Raji (cell line): ENCODE measurements around the gene RSPH9.
A peak's percentile ranks its signal among the peaks of the same experiment; 100 is the strongest.

Source experiments
- POLR2A ChIP-seq: IDR thresholded peaks from 2 replicates; pipeline ENCODE4 v1.6.1; 2011; ENCODE audit warnings: low read depth, low read length, control low read depth; ENCODE audit not compliant: insufficient read depth

The RSPH9 gene

DNA sequence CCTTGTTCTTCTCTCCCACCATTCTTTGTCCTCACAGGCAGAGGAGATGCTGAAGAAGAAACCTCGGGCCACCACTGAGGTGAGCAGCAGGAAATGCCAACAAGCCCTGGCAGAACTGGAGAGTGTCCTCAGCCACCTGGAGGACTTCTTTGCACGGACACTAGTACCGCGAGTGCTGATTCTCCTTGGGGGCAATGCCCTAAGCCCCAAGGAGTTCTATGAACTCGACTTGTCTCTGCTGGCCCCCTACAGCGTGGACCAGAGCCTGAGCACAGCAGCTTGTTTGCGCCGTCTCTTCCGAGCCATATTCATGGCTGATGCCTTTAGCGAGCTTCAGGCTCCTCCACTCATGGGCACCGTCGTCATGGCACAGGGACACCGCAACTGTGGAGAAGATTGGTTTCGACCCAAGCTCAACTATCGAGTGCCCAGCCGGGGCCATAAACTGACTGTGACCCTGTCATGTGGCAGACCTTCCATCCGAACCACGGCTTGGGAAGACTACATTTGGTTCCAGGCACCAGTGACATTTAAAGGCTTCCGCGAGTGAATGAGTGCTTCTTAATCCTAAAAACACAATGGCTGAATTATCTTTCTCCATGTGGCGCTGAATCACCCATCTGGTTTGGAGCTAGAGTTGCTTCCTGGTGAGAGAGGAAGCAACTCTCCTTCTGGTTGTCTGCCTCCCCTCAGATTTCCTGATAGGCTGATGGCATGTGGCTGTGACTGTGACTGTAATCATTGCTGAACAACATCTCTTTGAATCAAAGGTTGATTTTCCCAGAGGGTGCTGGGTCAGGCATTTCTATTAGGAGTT, 4.6 kb upstream of the RSPH9 start:
- no peak for TF ChIP-seq POLR2A

DNA sequence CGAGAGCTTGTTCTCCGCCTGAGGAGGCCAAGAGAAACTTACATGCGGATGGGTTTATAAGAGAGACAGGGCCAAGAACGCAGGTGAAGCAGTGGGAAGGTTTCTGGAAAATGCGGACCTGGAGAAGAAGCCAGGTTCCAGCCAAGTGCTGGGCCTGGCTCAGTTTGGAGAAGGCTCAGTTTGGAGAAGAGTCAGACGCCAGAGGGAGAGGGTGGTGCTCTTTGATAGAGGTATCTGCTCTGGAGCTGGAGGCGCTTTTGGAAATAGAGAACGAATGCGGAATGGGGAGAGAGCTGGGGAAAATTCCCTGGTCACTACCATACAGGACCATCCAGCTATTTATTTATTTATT, 753 bp downstream of the RSPH9 start:
- no peak for TF ChIP-seq POLR2A

DNA sequence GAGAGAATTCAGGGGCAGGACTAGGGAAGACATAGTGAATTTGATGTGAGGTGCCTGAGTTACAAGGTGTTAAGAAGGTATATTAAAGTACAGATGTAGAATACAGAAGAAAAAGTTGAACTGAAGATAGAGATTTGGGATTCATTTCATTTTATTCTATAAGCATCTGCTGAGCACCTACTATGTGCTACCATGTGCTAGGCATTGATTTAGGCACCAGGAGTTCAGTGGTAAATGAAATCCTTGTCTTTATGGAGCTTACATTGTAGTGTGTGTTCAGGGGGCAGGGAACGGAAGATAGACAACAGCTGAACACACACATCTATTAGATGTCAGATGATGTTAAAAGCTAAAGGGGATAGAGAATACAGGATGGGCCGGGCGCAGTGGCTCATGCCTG, 2.8 kb downstream of the RSPH9 start:
- no peak for TF ChIP-seq POLR2A

DNA sequence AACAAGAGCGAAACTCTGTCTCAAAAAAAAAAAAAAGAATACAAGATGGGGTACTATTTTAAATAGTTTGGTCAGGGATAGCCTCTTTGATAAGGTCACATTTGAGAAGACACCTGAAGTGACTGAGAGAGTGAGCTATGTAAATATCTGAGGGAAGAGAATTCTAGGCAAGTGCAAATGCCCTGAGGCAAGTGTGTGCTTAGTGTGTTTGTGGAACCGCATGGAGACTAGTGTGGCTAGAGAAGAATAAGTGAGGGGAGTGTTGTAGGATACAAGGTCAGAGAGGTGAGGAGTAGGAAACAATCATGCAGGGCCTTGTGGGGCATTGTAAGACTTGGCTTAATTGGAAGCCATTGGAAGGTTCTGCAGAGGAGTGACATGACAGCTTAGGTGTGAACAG, 3.4 kb downstream of the RSPH9 start:
- TF ChIP-seq POLR2A = no peak

DNA sequence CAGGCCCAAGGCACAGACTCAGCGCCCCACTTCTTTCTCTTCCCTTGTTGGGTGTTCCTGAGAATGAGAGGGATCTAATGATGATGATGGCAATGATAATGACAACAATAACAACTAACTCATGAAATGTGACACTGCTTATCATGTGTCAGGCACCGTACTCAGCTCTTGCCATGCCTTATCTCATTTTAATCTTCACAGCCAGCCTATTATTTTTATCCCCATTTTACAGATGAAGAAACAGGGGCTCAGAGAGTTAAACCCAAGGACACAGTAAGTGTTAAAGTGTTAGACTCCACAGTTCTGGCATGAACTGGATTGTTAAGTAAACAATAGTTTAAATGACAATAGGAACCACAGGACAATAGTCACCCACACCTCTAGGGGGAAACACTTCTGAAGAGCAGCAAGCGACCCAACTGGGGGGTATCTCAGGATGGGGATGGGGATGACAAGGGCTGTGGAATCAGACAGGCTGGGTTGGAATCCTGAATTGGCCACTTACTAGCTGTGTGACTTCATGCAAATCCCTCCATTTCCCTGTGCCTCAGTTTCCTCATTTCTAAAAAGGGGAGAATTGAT, 12.5 kb downstream of the RSPH9 start:
- no peak for TF ChIP-seq POLR2A

DNA sequence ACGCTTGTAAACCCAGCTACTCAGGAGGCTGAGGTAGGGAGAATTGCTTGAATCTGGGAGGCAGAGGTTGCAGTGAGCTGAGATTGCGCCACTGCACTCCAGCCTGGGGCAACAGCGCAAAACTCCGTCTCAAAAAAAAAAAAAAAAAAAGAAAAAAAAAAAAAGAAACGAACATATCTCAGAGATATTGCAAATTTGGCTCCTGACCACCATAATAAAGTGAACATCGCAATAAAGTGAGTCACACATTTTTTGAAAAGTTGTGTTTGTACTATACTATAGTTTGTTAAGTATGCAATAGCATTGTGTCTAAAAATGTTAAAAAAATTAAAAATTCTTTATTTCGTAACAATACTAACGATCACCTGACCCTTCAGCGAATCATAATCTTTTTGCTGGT, 13.3 kb downstream of the RSPH9 start:
- no peak for TF ChIP-seq POLR2A

DNA sequence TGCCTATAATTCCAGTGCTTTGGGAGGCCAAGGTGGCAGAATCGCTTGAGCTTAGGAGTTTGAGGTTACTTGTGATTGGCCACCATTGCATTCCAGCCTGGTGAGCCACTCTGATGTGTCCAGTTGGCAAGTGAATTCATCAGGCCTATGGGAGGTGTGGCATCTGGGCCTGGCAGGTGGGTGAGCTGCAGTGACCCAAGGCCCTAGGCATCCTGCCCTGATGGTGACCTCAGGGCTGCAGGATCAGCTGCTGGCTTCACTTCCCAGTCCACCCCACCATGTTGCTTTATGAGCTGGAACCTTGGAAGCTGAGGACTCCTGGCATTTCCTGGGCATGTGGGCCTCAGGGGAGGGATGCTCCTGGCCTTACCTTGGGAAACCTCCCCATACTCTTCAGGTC, 20.5 kb downstream of the RSPH9 start:
- no peak for TF ChIP-seq POLR2A

DNA sequence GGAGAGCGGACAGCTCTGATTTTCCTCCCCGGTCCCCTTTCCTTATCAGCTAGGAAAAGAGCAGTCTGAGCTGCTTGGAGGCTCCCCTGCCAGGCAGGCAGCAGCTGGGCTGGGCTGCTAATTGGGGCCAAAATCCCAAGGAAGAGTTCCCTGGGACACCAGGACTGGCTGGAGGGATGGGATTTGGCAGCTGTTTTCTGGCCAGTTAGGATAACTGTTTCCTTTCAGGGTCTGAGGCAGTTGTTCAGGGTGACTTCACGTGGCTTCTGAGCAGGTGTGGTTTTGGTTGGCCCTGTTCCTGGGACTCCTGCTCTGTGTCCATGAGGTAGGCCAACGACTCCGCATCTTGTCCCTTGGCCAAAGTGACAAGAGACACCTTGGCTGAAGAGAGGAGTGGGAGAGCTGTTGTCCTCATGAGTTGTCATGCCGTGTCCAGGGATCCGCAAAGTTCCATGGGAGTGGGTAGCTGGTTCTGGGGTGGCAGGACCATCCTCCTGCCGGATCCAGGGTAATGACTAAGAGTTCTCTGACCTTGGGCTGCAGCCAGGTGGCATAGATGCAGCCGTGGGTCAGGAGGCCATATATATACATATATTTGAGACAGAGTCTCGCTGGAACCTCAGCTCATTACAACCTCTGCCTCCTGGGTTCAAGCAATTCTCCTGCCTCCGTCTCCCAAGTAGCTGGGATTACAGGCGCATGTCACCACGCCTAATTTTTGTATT, 21.5 kb downstream of the RSPH9 start:
- no peak for TF ChIP-seq POLR2A

DNA sequence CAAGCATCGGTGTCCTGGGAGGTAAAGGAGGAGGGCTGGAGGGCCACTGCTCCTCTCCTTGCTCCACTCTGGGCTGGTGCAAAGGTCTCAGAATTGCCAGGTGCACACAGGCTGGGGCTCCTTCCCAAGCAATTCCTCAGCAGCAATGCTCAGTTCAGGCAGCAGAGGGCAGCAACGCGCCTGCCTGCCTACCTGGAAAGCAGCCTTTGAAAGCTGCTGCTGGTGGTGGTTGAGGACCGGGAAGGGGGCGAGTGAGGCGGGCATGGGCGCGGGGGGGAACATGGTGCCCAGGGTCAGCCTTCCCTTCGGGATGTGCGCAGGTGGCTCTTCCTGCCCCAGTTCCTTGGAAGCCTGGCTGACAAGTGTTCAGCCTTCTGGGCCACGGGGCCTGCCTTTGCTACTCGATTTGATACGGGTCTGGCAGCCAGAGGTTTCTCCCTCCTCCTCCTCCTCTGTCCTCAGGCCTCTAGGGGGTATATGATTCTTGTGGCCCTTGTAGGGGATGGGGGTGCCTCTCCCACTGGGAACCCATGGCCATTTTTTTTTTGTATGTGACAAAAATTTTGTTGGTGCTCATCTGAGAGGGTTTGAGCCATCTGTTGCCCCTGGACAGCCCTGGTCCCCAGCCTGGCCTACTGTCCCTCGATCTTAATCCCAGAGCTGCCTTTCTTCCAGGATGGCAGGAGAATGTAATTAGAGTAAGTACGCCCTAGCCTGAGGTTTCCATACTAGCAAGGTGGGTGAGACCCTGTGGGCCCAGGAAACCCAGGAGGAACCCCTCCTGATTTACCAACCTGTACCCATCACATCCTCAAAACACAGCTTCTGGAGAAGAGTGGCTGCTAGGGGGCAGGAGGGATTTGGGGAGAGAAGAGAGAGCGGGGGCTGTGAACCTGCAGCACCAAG, 22.7 kb downstream of the RSPH9 start:
- TF ChIP-seq POLR2A = no peak

DNA sequence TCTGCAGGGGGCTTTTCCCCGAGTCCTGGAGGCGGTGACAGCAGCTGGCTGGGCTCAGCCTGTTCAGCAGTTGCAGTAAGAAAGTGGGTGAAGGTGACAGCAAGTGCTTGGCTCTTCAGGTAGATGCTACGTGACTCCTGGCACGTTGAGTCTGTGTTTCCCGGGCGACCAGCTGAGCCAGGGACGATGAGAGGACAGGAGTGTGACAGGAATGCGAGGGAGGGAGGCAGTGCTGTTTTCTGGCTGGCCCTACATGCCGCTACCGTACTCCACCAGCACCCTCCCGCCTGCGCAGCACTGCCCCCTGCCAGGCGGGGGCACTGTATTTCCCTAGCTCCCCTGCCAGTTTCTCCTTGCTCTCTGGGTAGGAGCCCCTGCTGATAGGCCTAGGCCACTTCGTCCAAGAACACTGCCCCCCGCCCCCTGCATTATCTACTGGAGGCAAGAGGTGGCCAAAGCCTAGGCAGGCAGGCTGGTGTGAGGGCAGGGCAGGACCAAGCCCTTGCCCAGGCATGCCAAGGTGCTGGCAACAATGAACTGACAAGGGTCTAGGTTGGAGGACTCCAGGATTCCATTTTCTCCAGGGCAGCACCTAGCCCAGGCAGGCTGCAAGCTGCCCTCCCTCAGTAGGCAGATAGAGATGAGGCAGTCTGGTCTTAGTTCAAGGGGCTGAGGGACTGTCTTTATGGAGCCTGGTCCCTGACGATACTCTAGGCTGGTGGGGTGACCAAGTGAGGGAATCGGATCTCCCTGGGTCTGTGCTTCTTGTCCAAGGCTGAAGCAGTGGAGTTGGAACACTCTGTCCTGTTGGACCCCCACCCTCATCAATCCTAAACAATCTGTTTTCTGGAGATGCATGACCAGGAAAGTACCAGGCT, 23.6 kb downstream of the RSPH9 start:
- TF ChIP-seq POLR2A = peak; percentile 36; the same call in 1 of the 2 replicates

DNA sequence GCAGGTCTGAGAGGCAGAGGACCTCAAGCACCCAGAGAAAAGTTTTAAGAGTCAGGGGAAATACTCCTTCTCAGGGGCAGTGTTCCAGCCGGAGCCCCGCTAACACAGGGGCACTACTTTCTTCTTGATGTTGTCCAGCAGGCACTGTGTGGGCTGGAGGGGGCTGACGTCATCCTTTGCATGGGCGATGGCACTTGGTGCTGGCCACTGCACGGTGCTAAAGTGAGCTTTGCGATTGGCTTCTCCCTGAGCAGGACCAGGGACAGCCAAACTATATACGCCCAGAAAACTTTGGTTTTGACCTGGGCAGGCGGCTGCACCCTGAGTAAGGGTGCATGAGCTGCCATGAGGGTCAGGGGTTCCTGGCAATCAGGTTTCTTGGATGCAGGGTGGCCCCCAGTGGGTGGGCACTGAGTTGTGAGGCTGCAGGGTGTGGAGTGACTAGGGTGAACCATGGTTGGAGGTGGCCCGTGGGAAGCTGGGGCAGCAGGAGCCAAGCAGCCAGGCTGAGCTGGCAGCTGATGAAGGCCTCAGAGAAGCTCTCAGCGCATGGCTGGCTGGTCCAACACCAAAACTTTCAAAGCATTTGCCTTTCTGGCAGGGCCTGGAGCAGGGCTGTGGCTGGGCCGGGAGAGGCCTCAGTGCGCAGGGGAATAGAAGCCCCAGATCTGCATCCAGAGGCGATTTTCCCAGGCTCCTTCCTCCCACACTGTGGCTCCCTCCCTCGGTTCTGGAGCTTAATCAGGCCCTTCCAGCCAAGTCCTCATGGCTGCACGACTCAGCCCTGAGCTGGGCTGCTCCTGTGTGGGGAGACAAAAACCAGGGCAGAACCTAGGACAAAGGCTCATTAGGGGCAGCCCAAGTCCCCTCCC, 24.4 kb downstream of the RSPH9 start:
- no peak for TF ChIP-seq POLR2A

DNA sequence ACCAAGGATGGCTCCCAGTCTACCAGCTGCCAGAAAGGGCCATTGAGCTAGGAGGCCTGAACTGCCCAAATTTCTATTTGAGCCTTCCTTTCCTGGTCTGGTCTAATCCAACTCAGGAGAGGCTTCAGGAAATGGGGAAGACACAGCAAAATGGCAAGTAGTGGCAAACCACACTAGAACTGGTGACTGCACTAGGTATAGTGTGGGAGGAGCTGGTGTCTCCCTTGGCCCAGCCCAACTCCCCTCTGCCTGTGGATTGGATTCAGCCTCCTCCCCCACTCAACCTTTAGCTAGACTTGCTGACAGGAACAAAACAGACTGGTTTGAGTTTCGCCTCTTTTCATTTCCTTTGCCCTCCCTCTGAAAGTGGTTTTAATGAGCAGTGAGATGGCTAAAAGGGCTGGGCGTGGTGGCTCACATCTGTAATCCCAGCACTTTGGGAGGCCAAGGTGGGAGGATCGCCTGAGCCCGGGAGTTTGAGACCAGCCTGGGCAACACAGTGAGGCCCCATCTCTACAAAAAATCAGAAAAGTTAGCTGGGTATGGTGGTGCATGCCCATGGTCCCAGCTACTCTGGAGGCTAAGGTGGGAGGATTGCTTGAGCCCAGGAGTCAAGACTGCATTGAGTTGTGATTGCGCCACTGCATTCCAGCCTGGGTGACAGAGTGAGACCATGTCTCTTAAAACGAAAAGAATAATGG, 25.2 kb downstream of the RSPH9 start:
- TF ChIP-seq POLR2A = no peak

DNA sequence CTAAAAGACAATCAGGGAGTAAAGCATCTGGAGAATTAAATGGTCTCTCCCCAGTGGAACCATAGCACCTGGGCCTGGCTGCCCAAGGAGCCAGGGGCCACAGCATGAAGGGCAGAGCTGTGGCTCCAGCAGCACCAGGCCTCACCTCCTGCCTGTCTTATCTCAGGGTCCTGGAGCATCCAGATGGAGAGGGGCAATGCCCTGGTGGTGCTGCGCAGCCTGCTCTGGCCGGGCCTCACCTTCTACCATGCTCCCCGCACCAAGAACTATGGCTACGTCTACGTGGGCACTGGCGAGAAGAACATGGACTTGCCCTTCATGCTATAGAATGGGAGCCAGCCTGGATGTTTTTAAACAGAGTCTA, 25.8 kb downstream of the RSPH9 start:
- TF ChIP-seq POLR2A = no peak
